ENCODE measurements around the gene PIGK.

- TF ChIP-seq CTCF (IDR thresholded peaks at IDR 0.05): no peak
- TF ChIP-seq POLR2A (IDR thresholded peaks at IDR 0.05): no peak
Observed at GRCh38 chr1:77048615-77049005, 170.6 kb downstream of the PIGK start.
